PC-3 (cell line): ENCODE results near the gene PSEN2. TPM values are rescaled to one million over a fixed set of nuclear protein-coding genes. Genes with fewer than 3 reads are reported as not detected.

ENCODE experiments used
- ATAC-seq: fragments of 200-7000 bp; cut with Tn5 transposase; 2 replicates; pipeline ENCODE4 v1.9.1; 2020; ENCODE audit warnings: mild to moderate bottlenecking, moderate library complexity
- BruUV-seq: library from RNA; stranded (reverse); fragments of 400-500 nt; replicated peaks from 2 replicates; lab custom pipeline; 2021; lab: Mats Ljungman, UMichigan
- CTCF ChIA-PET: fragments of 300-600 bp; sonication (Branson Sonifier 250); formaldehyde crosslinking; loops from one replicate; lab custom pipeline; 2022; ENCODE audit warnings: antibody characterized with exemption; lab: Charles Lee
- POLR2A ChIA-PET: fragments of 300-600 bp; sonication (Branson Sonifier 250); formaldehyde crosslinking; loops from one replicate; lab custom pipeline; 2022; ENCODE audit warnings: antibody characterized with exemption; ENCODE audit not compliant: unreplicated experiment; lab: Charles Lee
- DNase-seq: peaks from one replicate; pipeline ENCODE4 v3.0.0-alpha.2; 2015
- H2AFZ ChIP-seq: fragments of 300-600 bp; sonication (generic); 2 replicates; pipeline ENCODE4 v1.6.0; 2016; ENCODE audit warnings: antibody characterized with exemption, low read length
- H3F3A ChIP-seq: fragments of 300-600 bp; sonication (generic); one replicate; pipeline ENCODE4 v1.6.0; 2017; ENCODE audit warnings: antibody characterized with exemption, low read length, control low read depth, mild to moderate bottlenecking; ENCODE audit not compliant: unreplicated experiment
- H3K27ac ChIP-seq: fragments of 300-600 bp; sonication (generic); 2 replicates; pipeline ENCODE4 v1.5.1; 2016; ENCODE audit warnings: mild to moderate bottlenecking, low read length
- H3K27me3 ChIP-seq: fragments of 300-600 bp; sonication (generic); 2 replicates; pipeline ENCODE4 v1.6.1; 2016; ENCODE audit warnings: low read length, mixed read lengths
- H3K36me3 ChIP-seq: fragments of 300-600 bp; sonication (generic); 2 replicates; pipeline ENCODE4 v1.6.1; 2016; ENCODE audit warnings: low read depth, mixed run types, low read length, mixed read lengths
- H3K4me1 ChIP-seq: fragments of 300-600 bp; sonication (generic); 2 replicates; pipeline ENCODE4 v1.5.1; 2016; ENCODE audit warnings: low read length; ENCODE audit not compliant: insufficient read depth
- H3K4me2 ChIP-seq: fragments of 300-600 bp; sonication (generic); 2 replicates; pipeline ENCODE4 v1.6.0; 2016; ENCODE audit warnings: low read length
- H3K4me3 ChIP-seq: fragments of 300-600 bp; sonication (generic); 2 replicates; pipeline ENCODE4 v1.5.1; 2016; ENCODE audit warnings: mild to moderate bottlenecking, low read length, mixed read lengths
- H3K79me2 ChIP-seq: fragments of 300-600 bp; sonication (generic); 2 replicates; pipeline ENCODE4 v1.6.1; 2017; ENCODE audit warnings: low read length, mixed read lengths
- H3K9ac ChIP-seq: fragments of 300-600 bp; sonication (generic); 2 replicates; pipeline ENCODE4 v1.6.0; 2016; ENCODE audit warnings: mild to moderate bottlenecking, low read length
- H3K9me2 ChIP-seq: fragments of 300-600 bp; sonication (generic); replicated peaks from 2 replicates; pipeline ENCODE4 v1.6.1; 2016; ENCODE audit warnings: mixed run types, low read length, mixed read lengths
- H3K9me3 ChIP-seq: fragments of 300-600 bp; sonication (generic); 2 replicates; pipeline ENCODE4 v1.6.1; 2016; ENCODE audit warnings: low read length, mixed read lengths
- H4K20me1 ChIP-seq: fragments of 300-600 bp; sonication (generic); 2 replicates; pipeline ENCODE4 v1.6.1; 2016; ENCODE audit warnings: low read length, mixed read lengths
- EZH2 ChIP-seq: fragments of 300-600 bp; sonication (generic); IDR thresholded peaks from one replicate; pipeline ENCODE4 v1.6.1; 2017; ENCODE audit warnings: antibody characterized with exemption, mild to moderate bottlenecking, low read length; ENCODE audit not compliant: unreplicated experiment
- EZH2phosphoT487 ChIP-seq: fragments of 300-600 bp; sonication (generic); IDR thresholded peaks from 2 replicates; pipeline ENCODE4 v1.6.1; 2018; ENCODE audit warnings: mild to moderate bottlenecking, antibody characterized with exemption, low read length, borderline replicate concordance
- intact Hi-C: fragments of 100-400 bp; cut with micrococcal nuclease; formaldehyde crosslinking; loops from 2 replicates; pipeline ENCODE4 v1.9.0; 2023
- total RNA-seq: library from RNA; depleted of rRNA; stranded (reverse); fragments of >200 nt; gene quantifications from 2 replicates; pipeline ENCODE4 v1.2.3, GENCODE V29; 2014
- TF ChIP-seq, protein P1 (sequence below): fragments of 300-600 bp; sonication (generic); conservative IDR thresholded peaks from 2 replicates; pipeline ENCODE4 v1.5.1; 2017; ENCODE audit warnings: antibody characterized with exemption, low read depth, mild to moderate bottlenecking, low read length

Gene PSEN2
- total RNA-seq, 1 experiment from 2014 or later: 85.3 TPM

GRCh38 chr1:226934483-226935237 is 64.2 kb downstream of the PSEN2 start:
- peaks cover 17% of the 10 kb centered on the region for H3K9me3 ChIP-seq
- no peak overlapping the region for H3K27ac ChIP-seq
- no peak for ATAC-seq
- CTCF ChIA-PET: no interaction called here
- no peak for DNase-seq
- no peaks in the 10 kb centered on the region for H3K9me2 ChIP-seq
- intact Hi-C loops: no loop called here
- no peak overlapping the region for H3K4me2 ChIP-seq
- no peak overlapping the region for H3K4me3 ChIP-seq
- no peak overlapping the region for H2AFZ ChIP-seq
- peaks cover 11% of the 10 kb centered on the region for H3K36me3 ChIP-seq
- POLR2A ChIA-PET: no interaction called here
- no peaks in the 10 kb centered on the region for H3K27me3 ChIP-seq
- H3K79me2 ChIP-seq: no peaks in the 10 kb centered on the region
- TF ChIP-seq, protein P1, sequence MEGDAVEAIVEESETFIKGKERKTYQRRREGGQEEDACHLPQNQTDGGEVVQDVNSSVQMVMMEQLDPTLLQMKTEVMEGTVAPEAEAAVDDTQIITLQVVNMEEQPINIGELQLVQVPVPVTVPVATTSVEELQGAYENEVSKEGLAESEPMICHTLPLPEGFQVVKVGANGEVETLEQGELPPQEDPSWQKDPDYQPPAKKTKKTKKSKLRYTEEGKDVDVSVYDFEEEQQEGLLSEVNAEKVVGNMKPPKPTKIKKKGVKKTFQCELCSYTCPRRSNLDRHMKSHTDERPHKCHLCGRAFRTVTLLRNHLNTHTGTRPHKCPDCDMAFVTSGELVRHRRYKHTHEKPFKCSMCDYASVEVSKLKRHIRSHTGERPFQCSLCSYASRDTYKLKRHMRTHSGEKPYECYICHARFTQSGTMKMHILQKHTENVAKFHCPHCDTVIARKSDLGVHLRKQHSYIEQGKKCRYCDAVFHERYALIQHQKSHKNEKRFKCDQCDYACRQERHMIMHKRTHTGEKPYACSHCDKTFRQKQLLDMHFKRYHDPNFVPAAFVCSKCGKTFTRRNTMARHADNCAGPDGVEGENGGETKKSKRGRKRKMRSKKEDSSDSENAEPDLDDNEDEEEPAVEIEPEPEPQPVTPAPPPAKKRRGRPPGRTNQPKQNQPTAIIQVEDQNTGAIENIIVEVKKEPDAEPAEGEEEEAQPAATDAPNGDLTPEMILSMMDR: no peak
- TF ChIP-seq EZH2: no peak
- no peak for TF ChIP-seq EZH2phosphoT487
- H4K20me1 ChIP-seq: no peaks in the 10 kb centered on the region
- no TSS peak for BruUV-seq
- no peaks in the 10 kb centered on the region for H3F3A ChIP-seq
- H3K4me1 ChIP-seq: peaks cover 21% of the 10 kb centered on the region
- no peak overlapping the region for H3K9ac ChIP-seq

DNA sequence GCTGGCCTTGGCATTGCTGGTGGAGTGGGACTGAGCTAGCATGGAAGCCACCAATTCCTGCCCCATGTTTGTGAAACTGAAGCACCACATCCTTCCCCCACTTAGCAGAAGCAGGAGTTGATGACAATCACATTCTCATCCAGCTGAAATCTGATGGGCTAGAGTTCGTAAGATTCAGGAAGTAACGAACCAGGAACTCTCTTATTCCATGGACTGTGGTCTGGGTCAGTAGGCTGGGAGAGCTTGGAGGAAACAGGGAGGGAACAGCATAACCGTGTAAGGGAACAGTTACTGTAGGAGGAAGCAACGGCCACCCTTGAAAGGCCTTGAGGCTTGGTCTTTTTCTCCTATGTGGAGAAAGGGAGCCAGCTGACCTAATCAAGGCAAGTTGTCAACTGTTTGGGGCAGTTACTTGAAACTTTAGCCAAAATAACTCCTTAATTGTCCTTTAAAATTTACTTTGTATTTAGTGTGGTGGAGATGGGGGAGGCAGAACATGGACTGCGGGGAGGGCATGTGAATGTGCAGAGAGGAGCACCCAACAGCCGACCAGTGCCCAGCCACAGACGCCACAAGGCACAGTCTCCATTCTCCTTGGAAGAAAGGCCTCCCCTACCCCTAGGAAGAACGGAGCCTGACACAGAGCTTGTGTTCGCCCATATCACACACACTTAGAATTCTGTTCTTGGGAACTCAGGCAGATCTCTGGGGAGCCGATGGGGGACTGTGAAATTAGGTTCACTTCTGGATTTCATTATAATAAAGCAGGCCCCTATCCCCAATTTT is 67.7 kb downstream of the PSEN2 start:
- no peak for ATAC-seq
- DNase-seq: no peak
- Histone ChIP-seq H3K9ac (peak overlapping the region; percentile 88; the same call in 1 of the 2 replicates), H3K4me3 (peak overlapping the region; percentile 77; the same call in 1 of the 2 replicates), H3K27me3 (no peaks in the 10 kb centered on the region), H3K27ac (peak overlapping the region; percentile 87), H2AFZ (peak overlapping the region; percentile 93; the same call in 1 of the 2 replicates), H3F3A (no peaks in the 10 kb centered on the region), H3K9me2 (no peaks in the 10 kb centered on the region), H3K79me2 (peaks cover 28% of the 10 kb centered on the region), H3K4me2 (peak overlapping the region; percentile 97), H3K4me1 (peaks cover 27% of the 10 kb centered on the region), H3K36me3 (peaks cover 11% of the 10 kb centered on the region), H4K20me1 (peaks cover 4% of the 10 kb centered on the region; the same call in 1 of the 2 replicates), H3K9me3 (peaks cover 17% of the 10 kb centered on the region)
- intact Hi-C loops: no loop called here
- BruUV-seq: no TSS peak
- TF ChIP-seq EZH2phosphoT487: no peak
- no peak for TF ChIP-seq EZH2
- TF ChIP-seq, protein P1: no peak
- ChIA-PET POLR2A (interaction anchor here (0.6 kb wide), 4 partner anchors 9 to 628 kb away, joined by 3 to 10 read pairs (median 6); no protein-coding TSS in a partner anchor), CTCF (interaction anchor here (0.6 to 0.7 kb wide), 2 partner anchors 26 to 206 kb away, joined by 3 to 4 read pairs; no protein-coding TSS in a partner anchor)
